GM12873 (cell line): ENCODE measurements around the gene ADRA2A.

ENCODE experiments used
- TF ChIP-seq, protein P1 (sequence below): IDR thresholded peaks from 2 replicates; pipeline ENCODE4 v1.5.1; 2012; ENCODE audit warnings: low read depth, mild to moderate bottlenecking, moderate library complexity, low read length, control low read depth; ENCODE audit not compliant: insufficient read depth; ENCODE audit errors: missing control alignments

ADRA2A gene

GRCh38 chr10:111129363-111129762, 52.5 kb downstream of the ADRA2A start:
- TF ChIP-seq, protein P1, sequence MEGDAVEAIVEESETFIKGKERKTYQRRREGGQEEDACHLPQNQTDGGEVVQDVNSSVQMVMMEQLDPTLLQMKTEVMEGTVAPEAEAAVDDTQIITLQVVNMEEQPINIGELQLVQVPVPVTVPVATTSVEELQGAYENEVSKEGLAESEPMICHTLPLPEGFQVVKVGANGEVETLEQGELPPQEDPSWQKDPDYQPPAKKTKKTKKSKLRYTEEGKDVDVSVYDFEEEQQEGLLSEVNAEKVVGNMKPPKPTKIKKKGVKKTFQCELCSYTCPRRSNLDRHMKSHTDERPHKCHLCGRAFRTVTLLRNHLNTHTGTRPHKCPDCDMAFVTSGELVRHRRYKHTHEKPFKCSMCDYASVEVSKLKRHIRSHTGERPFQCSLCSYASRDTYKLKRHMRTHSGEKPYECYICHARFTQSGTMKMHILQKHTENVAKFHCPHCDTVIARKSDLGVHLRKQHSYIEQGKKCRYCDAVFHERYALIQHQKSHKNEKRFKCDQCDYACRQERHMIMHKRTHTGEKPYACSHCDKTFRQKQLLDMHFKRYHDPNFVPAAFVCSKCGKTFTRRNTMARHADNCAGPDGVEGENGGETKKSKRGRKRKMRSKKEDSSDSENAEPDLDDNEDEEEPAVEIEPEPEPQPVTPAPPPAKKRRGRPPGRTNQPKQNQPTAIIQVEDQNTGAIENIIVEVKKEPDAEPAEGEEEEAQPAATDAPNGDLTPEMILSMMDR = no peak

- TF ChIP-seq, protein P1 = no peak
Measured at GRCh38 chr10:111130471-111130870, 53.6 kb downstream of the ADRA2A start.
